SK-N-SH (cell line): ENCODE results near the gene TTC27. TPM values are rescaled to one million over a fixed set of nuclear protein-coding genes. Genes with fewer than 3 reads are reported as not detected.

Experiments
- CTCF ChIA-PET: fragments of 300-600, 350-600 bp; formaldehyde crosslinking; extraction: SDS; loops from one replicate; lab custom pipeline; 2021; lab: Yijun Ruan, JAX
- POLR2A ChIA-PET: fragments of 350-600 bp; sonication (Branson Sonifier 250); formaldehyde crosslinking; extraction: SDS; loops from one replicate; lab custom pipeline; 2020; ENCODE audit warnings: antibody characterized with exemption, inconsistent platforms; lab: Yijun Ruan, JAX
- DNase-seq: peaks from one replicate; pipeline ENCODE4 v3.0.0; 2012
- H2AFZ ChIP-seq: fragments of 200-600 bp; sonication (generic); 2 replicates; pipeline ENCODE4 v1.8.1; 2016; ENCODE audit warnings: antibody characterized with exemption, mild to moderate bottlenecking, low read depth
- H3F3A ChIP-seq: fragments of 200-600 bp; sonication (generic); replicated peaks from 2 replicates; pipeline ENCODE3; 2016; ENCODE audit warnings: antibody characterized with exemption, mild to moderate bottlenecking; ENCODE audit not compliant: insufficient read depth
- H3K27ac ChIP-seq, 2 experiments: fragments of 200-500 bp in 1 of 2; fragments of 200-600 bp in 1 of 2; sonication (Bioruptor generic) in 1 of 2; sonication (generic), shearing (Covaris generic) in 1 of 2; 2 replicates each; pipeline versions ENCODE4 v1.5.1 to v1.6.1; 2014 to 2016; ENCODE audit warnings: low read depth in 2 of 2, inconsistent platforms in 1 of 2, low read length in 1 of 2, mild to moderate bottlenecking in 1 of 2, mixed read lengths in 1 of 2
- H3K27me3 ChIP-seq: fragments of 200-600 bp; sonication (generic), shearing (Covaris generic); 2 replicates; pipeline ENCODE4 v1.6.1; 2016; ENCODE audit warnings: mixed run types; ENCODE audit not compliant: insufficient read depth
- H3K36me3 ChIP-seq, 2 experiments: fragments of 200-500 bp in 1 of 2; fragments of 200-600 bp in 1 of 2; sonication (Bioruptor generic) in 1 of 2; sonication (generic) in 1 of 2; replicated peaks in 1 of 2; 2 replicates each; pipeline versions ENCODE3 to v1.5.1; 2014 to 2016; ENCODE audit warnings: low read length in 1 of 2, mild to moderate bottlenecking in 1 of 2; ENCODE audit not compliant: insufficient read depth in 2 of 2, control insufficient read depth in 1 of 2
- H3K4me1 ChIP-seq, 2 experiments: fragments of 200-500 bp in 1 of 2; fragments of 200-600 bp in 1 of 2; sonication (Bioruptor generic) in 1 of 2; sonication (generic), shearing (Covaris generic) in 1 of 2; 2 replicates each; pipeline versions ENCODE4 v1.5.1 to v1.6.1; 2014 to 2016; ENCODE audit warnings: low read depth in 1 of 2, low read length in 1 of 2, mixed run types in 1 of 2; ENCODE audit not compliant: insufficient read depth in 2 of 2, control insufficient read depth in 1 of 2
- H3K4me2 ChIP-seq: fragments of 200-600 bp; sonication (generic), shearing (Covaris generic); 2 replicates; pipeline ENCODE4 v1.6.1; 2017; ENCODE audit warnings: mixed run types
- H3K4me3 ChIP-seq, 2 experiments: fragments of 200-500 bp in 1 of 2; fragments of 200-600 bp in 1 of 2; sonication (Bioruptor generic) in 1 of 2; sonication (generic), shearing (Covaris generic) in 1 of 2; 2 replicates each; pipeline versions ENCODE4 v1.5.1 to v1.8.1; 2014 to 2016; ENCODE audit warnings: low read depth in 2 of 2, inconsistent platforms in 1 of 2, low read length in 1 of 2, mild to moderate bottlenecking in 1 of 2, mixed read lengths in 1 of 2, moderate library complexity in 1 of 2
- H3K79me2 ChIP-seq: fragments of 200-600 bp; sonication (generic); 2 replicates; pipeline ENCODE4 v1.8.1; 2017; ENCODE audit warnings: mild to moderate bottlenecking; ENCODE audit not compliant: insufficient read depth
- H3K9ac ChIP-seq: fragments of 200-600 bp; sonication (generic); 2 replicates; pipeline ENCODE4 v1.6.1; 2017; ENCODE audit warnings: mixed run types
- H3K9me2 ChIP-seq: fragments of 200-600 bp; sonication (generic); 2 replicates; pipeline ENCODE4 v1.6.1; 2017; ENCODE audit warnings: mixed run types
- H3K9me3 ChIP-seq: fragments of 200-600 bp; sonication (generic); 2 replicates; pipeline ENCODE4 v1.6.1; 2017; ENCODE audit warnings: mixed run types, mild to moderate bottlenecking, moderate library complexity
- H4K20me1 ChIP-seq: fragments of 200-600 bp; sonication (generic); 2 replicates; pipeline ENCODE4 v1.6.1; 2017; ENCODE audit warnings: mild to moderate bottlenecking, mixed run types; ENCODE audit not compliant: insufficient read depth
- CHD2 ChIP-seq: fragments of 150-350 bp; IDR thresholded peaks from 2 replicates; pipeline ENCODE4 v1.6.1; 2018; ENCODE audit warnings: low read length; ENCODE audit not compliant: partially characterized antibody
- FOXJ3 ChIP-seq: sonication (generic); formaldehyde crosslinking; IDR thresholded peaks from 2 replicates; pipeline ENCODE4 v1.5.1; 2020; ENCODE audit warnings: mild to moderate bottlenecking, missing genetic modification reagents
- GABPA ChIP-seq: IDR thresholded peaks from 2 replicates; pipeline ENCODE4 v1.4.0; 2012; ENCODE audit warnings: low read depth, mild to moderate bottlenecking
- GATA2 ChIP-seq: sonication (generic); formaldehyde crosslinking; IDR thresholded peaks from 2 replicates; pipeline ENCODE4 v1.5.0; 2020; ENCODE audit warnings: mild to moderate bottlenecking, missing genetic modification reagents
- JUND ChIP-seq: IDR thresholded peaks from 2 replicates; pipeline ENCODE4 v1.4.0; 2012
- MEF2A ChIP-seq: IDR thresholded peaks from 2 replicates; pipeline ENCODE4 v1.4.0; 2012; ENCODE audit warnings: low read depth, borderline replicate concordance
- MXI1 ChIP-seq: IDR thresholded peaks from 2 replicates; pipeline ENCODE4 v1.6.1; 2012; ENCODE audit warnings: mild to moderate bottlenecking, low read depth, low read length, improper control_type of control experiment
- RCOR1 ChIP-seq: fragments of 150-350 bp; IDR thresholded peaks from 2 replicates; pipeline ENCODE4 v1.6.1; 2017; ENCODE audit warnings: antibody characterized with exemption, low read length
- RFX5 ChIP-seq: IDR thresholded peaks from 2 replicates; pipeline ENCODE4 v1.6.1; 2012; ENCODE audit warnings: mild to moderate bottlenecking, improper control_type of control experiment, low read length
- SIN3A ChIP-seq: IDR thresholded peaks from 2 replicates; pipeline ENCODE4 v1.6.1; 2012; ENCODE audit warnings: low read depth, mild to moderate bottlenecking, low read length, moderate library complexity, borderline replicate concordance
- TAF1 ChIP-seq: IDR thresholded peaks from 2 replicates; pipeline ENCODE4 v1.6.1; 2012; ENCODE audit warnings: low read depth, mild to moderate bottlenecking, low read length, moderate library complexity, borderline replicate concordance
- TCF12 ChIP-seq: IDR thresholded peaks from 2 replicates; pipeline ENCODE4 v1.4.0; 2012
- TEAD4 ChIP-seq: IDR thresholded peaks from 2 replicates; pipeline ENCODE4 v1.4.0; 2012; ENCODE audit warnings: mild to moderate bottlenecking, borderline replicate concordance; ENCODE audit not compliant: insufficient read depth
- USF1 ChIP-seq: IDR thresholded peaks from 2 replicates; pipeline ENCODE4 v1.4.0; 2012; ENCODE audit warnings: low read depth, borderline replicate concordance
- YY1 ChIP-seq: IDR thresholded peaks from 2 replicates; pipeline ENCODE4 v1.4.0; 2012; ENCODE audit warnings: low read depth, mild to moderate bottlenecking
- WGBS: methylation state at CpG from one replicate; pipeline ENCODE4 v1.1.6; 2017; ENCODE audit warnings: low lambda C conversion rate; 5-methylcytosine and 5-hydroxymethylcytosine counted together
- polyA plus RNA-seq, 3 experiments: library from polyadenylated mRNA; depleted of rRNA; stranded (reverse); fragments of >200 nt; gene quantifications; 2 replicates each; pipeline ENCODE4 v1.2.3, GENCODE V29; 2012
- TF ChIP-seq, protein P1 (sequence below): fragments of 150-350 bp; IDR thresholded peaks from 2 replicates; pipeline ENCODE4 v1.6.1; 2016; ENCODE audit warnings: mild to moderate bottlenecking, low read depth, low read length
- TF ChIP-seq, protein P2 (sequence below): IDR thresholded peaks from 2 replicates; pipeline ENCODE4; 2012

TTC27 gene
- polyA plus RNA-seq, 1 of the 3 experiments (the other 2 are of a cell fraction) = 14.4 TPM

- Histone ChIP-seq H3K9ac (no peak overlapping the region), H3K79me2 (no peaks in the 10 kb centered on the region), H3K9me2 (no peaks in the 10 kb centered on the region), H4K20me1 (no peaks in the 10 kb centered on the region), H3K27me3 (no peaks in the 10 kb centered on the region), H2AFZ (no peak overlapping the region), H3K4me1 (no peaks in the 10 kb centered on the region), H3K36me3 (peaks cover 42 to 64% of the 10 kb centered on the region in 2 experiments), H3K4me2 (no peak overlapping the region), H3K27ac (no peak overlapping the region), H3K4me3 (no peak overlapping the region), H3K9me3 (no peaks in the 10 kb centered on the region), H3F3A (peaks cover 3% of the 10 kb centered on the region)
- WGBS = 94% methylated on average over 1 of the region's 1 CpG
- TF ChIP-seq RFX5 = no peak
- no peak for DNase-seq
- CTCF ChIA-PET = interaction anchor here (1.5 kb wide), 1 partner anchor 10 kb away, joined by 7 read pairs; no protein-coding TSS in a partner anchor
- POLR2A ChIA-PET = no interaction called here
Measured at GRCh38 chr2:32611771-32612170, 16.1 kb upstream of the TTC27 start.

- Histone ChIP-seq H3K9me3 (no peaks in the 10 kb centered on the region), H2AFZ (no peak overlapping the region), H3K36me3 (peaks cover 54 to 66% of the 10 kb centered on the region in 2 experiments), H3K9me2 (no peaks in the 10 kb centered on the region), H3K4me1 (no peaks in the 10 kb centered on the region), H3K4me3 (no peak overlapping the region), H3F3A (peaks cover 4% of the 10 kb centered on the region), H4K20me1 (no peaks in the 10 kb centered on the region), H3K27ac (no peak overlapping the region), H3K9ac (no peak overlapping the region), H3K4me2 (no peak overlapping the region), H3K79me2 (no peaks in the 10 kb centered on the region), H3K27me3 (no peaks in the 10 kb centered on the region)
- WGBS = 90% methylated on average over 1 of the region's 1 CpG
- CTCF ChIA-PET = interaction anchor here (1.1 kb wide), 1 partner anchor 10 kb away, joined by 3 read pairs; no protein-coding TSS in a partner anchor
- TF ChIP-seq RCOR1 (no peak), SIN3A (no peak), TCF12 (no peak), GABPA (no peak), YY1 (no peak), TEAD4 (no peak), USF1 (no peak), JUND (no peak), FOXJ3 (CRISPR knock-in tag) (no peak), TAF1 (no peak), GATA2 (no peak), MXI1 (no peak), MEF2A (no peak), CHD2 (no peak)
- TF ChIP-seq, protein P1, sequence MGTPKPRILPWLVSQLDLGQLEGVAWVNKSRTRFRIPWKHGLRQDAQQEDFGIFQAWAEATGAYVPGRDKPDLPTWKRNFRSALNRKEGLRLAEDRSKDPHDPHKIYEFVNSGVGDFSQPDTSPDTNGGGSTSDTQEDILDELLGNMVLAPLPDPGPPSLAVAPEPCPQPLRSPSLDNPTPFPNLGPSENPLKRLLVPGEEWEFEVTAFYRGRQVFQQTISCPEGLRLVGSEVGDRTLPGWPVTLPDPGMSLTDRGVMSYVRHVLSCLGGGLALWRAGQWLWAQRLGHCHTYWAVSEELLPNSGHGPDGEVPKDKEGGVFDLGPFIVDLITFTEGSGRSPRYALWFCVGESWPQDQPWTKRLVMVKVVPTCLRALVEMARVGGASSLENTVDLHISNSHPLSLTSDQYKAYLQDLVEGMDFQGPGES = no peak
- TF ChIP-seq, protein P2, sequence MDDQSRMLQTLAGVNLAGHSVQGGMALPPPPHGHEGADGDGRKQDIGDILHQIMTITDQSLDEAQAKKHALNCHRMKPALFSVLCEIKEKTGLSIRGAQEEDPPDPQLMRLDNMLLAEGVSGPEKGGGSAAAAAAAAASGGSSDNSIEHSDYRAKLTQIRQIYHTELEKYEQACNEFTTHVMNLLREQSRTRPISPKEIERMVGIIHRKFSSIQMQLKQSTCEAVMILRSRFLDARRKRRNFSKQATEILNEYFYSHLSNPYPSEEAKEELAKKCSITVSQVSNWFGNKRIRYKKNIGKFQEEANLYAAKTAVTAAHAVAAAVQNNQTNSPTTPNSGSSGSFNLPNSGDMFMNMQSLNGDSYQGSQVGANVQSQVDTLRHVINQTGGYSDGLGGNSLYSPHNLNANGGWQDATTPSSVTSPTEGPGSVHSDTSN = no peak
- DNase-seq = no peak
- POLR2A ChIA-PET = no interaction called here
Measured at GRCh38 chr2:32614084-32614483, 13.8 kb upstream of the TTC27 start.
